Parathyroid adenoma (tissue), 2 donors: ENCODE data around the gene MMP23B.
A peak's percentile ranks its signal among the peaks of the same experiment; 100 is the strongest.

Experiments used
- H2AFZ ChIP-seq: fragments of 300-600 bp; sonication (generic); one replicate; pipeline ENCODE4 v1.7.0; 2017; ENCODE audit warnings: antibody characterized with exemption, mild to moderate bottlenecking
- H3K27ac ChIP-seq: fragments of 300-600 bp; sonication (generic); one replicate; pipeline ENCODE4 v1.7.0; 2017
- H3K27me3 ChIP-seq: fragments of 300-600 bp; sonication (generic); one replicate; pipeline ENCODE4 v1.7.0; 2017; ENCODE audit warnings: low read length; ENCODE audit not compliant: control insufficient read depth, insufficient read depth
- H3K36me3 ChIP-seq: fragments of 300-600 bp; sonication (generic); one replicate; pipeline ENCODE4 v1.7.0; 2017; ENCODE audit warnings: low read length; ENCODE audit not compliant: control insufficient read depth, insufficient read depth
- H3K4me1 ChIP-seq: fragments of 300-600 bp; sonication (generic); one replicate; pipeline ENCODE4 v1.7.0; 2017; ENCODE audit warnings: control low read depth
- H3K4me2 ChIP-seq: fragments of 300-600 bp; sonication (generic); one replicate; pipeline ENCODE4 v1.7.0; 2017; ENCODE audit warnings: low read length
- H3K4me3 ChIP-seq: fragments of 300-600 bp; sonication (generic); one replicate; pipeline ENCODE4 v1.7.0; 2017; ENCODE audit warnings: low read depth, low read length
- H3K79me2 ChIP-seq: fragments of 300-600 bp; sonication (generic); one replicate; pipeline ENCODE4 v1.7.0; 2017; ENCODE audit warnings: control low read depth
- H3K9ac ChIP-seq: fragments of 300-600 bp; sonication (generic); one replicate; pipeline ENCODE4 v1.7.0; 2017; ENCODE audit warnings: mild to moderate bottlenecking
- H3K9me3 ChIP-seq: fragments of 300-600 bp; sonication (generic); one replicate; pipeline ENCODE4 v1.7.0; 2017; ENCODE audit warnings: low read length; ENCODE audit not compliant: control insufficient read depth
- CTCF ChIP-seq: fragments of 300-600 bp; sonication (generic); IDR thresholded peaks from one replicate; pipeline ENCODE4 v1.7.0; 2017; ENCODE audit warnings: antibody characterized with exemption, mild to moderate bottlenecking
- donor health status: primary hyperparathyroidism.

Gene MMP23B

GRCh38 chr1:1616838-1617237 lies 15.1 kb upstream of the MMP23B start:
- no peak overlapping the region for H3K9ac ChIP-seq
- no peaks in the 10 kb centered on the region for H3K4me1 ChIP-seq
- peaks cover 2% of the 10 kb centered on the region for H3K79me2 ChIP-seq
- no peaks in the 10 kb centered on the region for H3K36me3 ChIP-seq
- peak overlapping the region; percentile 100 for H3K4me3 ChIP-seq
- H3K9me3 ChIP-seq, result no peaks in the 10 kb centered on the region
- no peak for TF ChIP-seq CTCF
- H3K27ac ChIP-seq, result no peak overlapping the region
- peak overlapping the region; percentile 89 for H3K4me2 ChIP-seq
- H3K27me3 ChIP-seq, result no peaks in the 10 kb centered on the region
- H2AFZ ChIP-seq, result no peak overlapping the region

GRCh38 chr1:1617516-1617915 lies 14.5 kb upstream of the MMP23B start:
- no peak overlapping the region for H2AFZ ChIP-seq
- no peaks in the 10 kb centered on the region for H3K9me3 ChIP-seq
- H3K4me2 ChIP-seq, result no peak overlapping the region
- no peak for TF ChIP-seq CTCF
- no peaks in the 10 kb centered on the region for H3K27me3 ChIP-seq
- peaks cover 2% of the 10 kb centered on the region for H3K79me2 ChIP-seq
- H3K4me1 ChIP-seq, result no peaks in the 10 kb centered on the region
- H3K9ac ChIP-seq, result no peak overlapping the region
- no peak overlapping the region for H3K27ac ChIP-seq
- H3K4me3 ChIP-seq, result no peak overlapping the region
- no peaks in the 10 kb centered on the region for H3K36me3 ChIP-seq

- H3K9ac ChIP-seq, result no peak overlapping the region
- no peaks in the 10 kb centered on the region for H3K27me3 ChIP-seq
- H3K79me2 ChIP-seq, result peaks cover 2% of the 10 kb centered on the region
- H3K27ac ChIP-seq, result no peak overlapping the region
- no peaks in the 10 kb centered on the region for H3K9me3 ChIP-seq
- H3K36me3 ChIP-seq, result no peaks in the 10 kb centered on the region
- no peak for TF ChIP-seq CTCF
- H2AFZ ChIP-seq, result no peak overlapping the region
- H3K4me1 ChIP-seq, result no peaks in the 10 kb centered on the region
- no peak overlapping the region for H3K4me3 ChIP-seq
- H3K4me2 ChIP-seq, result no peak overlapping the region
Measured at GRCh38 chr1:1617925-1618324, 14.0 kb upstream of the MMP23B start.

GRCh38 chr1:1618396-1619068 lies 13.4 kb upstream of the MMP23B start:
- Histone ChIP-seq H3K4me2 (no peak overlapping the region), H3K27me3 (no peaks in the 10 kb centered on the region), H3K27ac (no peak overlapping the region), H3K9ac (no peak overlapping the region), H3K4me3 (no peak overlapping the region), H2AFZ (no peak overlapping the region), H3K9me3 (no peaks in the 10 kb centered on the region), H3K4me1 (no peaks in the 10 kb centered on the region), H3K79me2 (peaks cover 2% of the 10 kb centered on the region), H3K36me3 (no peaks in the 10 kb centered on the region)
- no peak for TF ChIP-seq CTCF

- H3K27ac ChIP-seq, result no peak overlapping the region
- TF ChIP-seq CTCF, result no peak
- H3K36me3 ChIP-seq, result no peaks in the 10 kb centered on the region
- H3K4me1 ChIP-seq, result no peaks in the 10 kb centered on the region
- H3K9ac ChIP-seq, result no peak overlapping the region
- no peak overlapping the region for H2AFZ ChIP-seq
- peaks cover 2% of the 10 kb centered on the region for H3K79me2 ChIP-seq
- H3K4me3 ChIP-seq, result no peak overlapping the region
- no peaks in the 10 kb centered on the region for H3K27me3 ChIP-seq
- H3K4me2 ChIP-seq, result no peak overlapping the region
- H3K9me3 ChIP-seq, result no peaks in the 10 kb centered on the region
Measured at GRCh38 chr1:1619917-1620361, 12.0 kb upstream of the MMP23B start.
